GM13976 (cell line): ENCODE results near the gene UGT2A1.

Experiments used
- DNase-seq: peaks from one replicate; pipeline ENCODE4 v3.0.0; 2012; ENCODE audit warnings: low spot score
- CTCF ChIP-seq: IDR thresholded peaks from 2 replicates; pipeline ENCODE4 v1.5.1; 2012; ENCODE audit warnings: borderline replicate concordance, mild to moderate bottlenecking; ENCODE audit not compliant: insufficient read depth; ENCODE audit errors: extremely low read depth, missing control alignments, control extremely low read depth
- in situ Hi-C: fragments of 300-500 bp; cut with MboI; formaldehyde crosslinking; loops from one replicate; pipeline ENCODE4 v1.12.0; 2022; ENCODE audit warnings: low sequenced_read_pairs, mixed read lengths, inconsistent platforms; ENCODE audit not compliant: unreplicated experiment

The UGT2A1 gene

GRCh38 chr4:69591364-69591763 is 61.7 kb downstream of the UGT2A1 start:
- in situ Hi-C loops = no loop called here
- TF ChIP-seq CTCF = no peak

GRCh38 chr4:69589884-69590283 is 63.2 kb downstream of the UGT2A1 start:
- in situ Hi-C loops = no loop called here
- DNase-seq = no peak
- TF ChIP-seq CTCF = no peak

More at GRCh38 chr4:69591364-69591763, 61.7 kb downstream of the UGT2A1 start:
- no peak for DNase-seq

- in situ Hi-C loops = no loop called here
- TF ChIP-seq CTCF = no peak
- DNase-seq = no peak
These were observed 68.9 kb downstream of the UGT2A1 start for GRCh38 chr4:69584135-69584534.

GRCh38 chr4:69583543-69583942 is 69.5 kb downstream of the UGT2A1 start:
- no peak for TF ChIP-seq CTCF
- in situ Hi-C loops = no loop called here
- DNase-seq = no peak

DNA sequence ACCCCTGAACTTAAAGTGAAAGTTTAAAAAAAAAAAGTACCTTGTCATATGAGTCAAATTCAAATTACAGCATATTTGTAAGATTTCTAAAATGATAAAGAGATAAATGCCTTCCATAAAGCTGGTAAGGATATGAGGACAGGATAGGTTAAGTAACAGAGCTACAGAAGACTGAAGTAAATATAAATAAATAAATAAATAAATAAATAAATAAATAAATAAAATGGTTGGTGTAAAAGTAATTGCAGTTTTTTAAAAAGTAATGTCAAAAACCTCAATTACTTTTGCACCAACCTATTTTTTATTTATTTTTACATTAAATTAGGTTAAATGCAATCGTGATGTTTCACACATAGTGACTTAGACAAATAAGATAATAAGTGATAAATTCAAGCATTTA is 75.8 kb downstream of the UGT2A1 start:
- DNase-seq = no peak
- in situ Hi-C loops = no loop called here
- TF ChIP-seq CTCF = no peak

DNA sequence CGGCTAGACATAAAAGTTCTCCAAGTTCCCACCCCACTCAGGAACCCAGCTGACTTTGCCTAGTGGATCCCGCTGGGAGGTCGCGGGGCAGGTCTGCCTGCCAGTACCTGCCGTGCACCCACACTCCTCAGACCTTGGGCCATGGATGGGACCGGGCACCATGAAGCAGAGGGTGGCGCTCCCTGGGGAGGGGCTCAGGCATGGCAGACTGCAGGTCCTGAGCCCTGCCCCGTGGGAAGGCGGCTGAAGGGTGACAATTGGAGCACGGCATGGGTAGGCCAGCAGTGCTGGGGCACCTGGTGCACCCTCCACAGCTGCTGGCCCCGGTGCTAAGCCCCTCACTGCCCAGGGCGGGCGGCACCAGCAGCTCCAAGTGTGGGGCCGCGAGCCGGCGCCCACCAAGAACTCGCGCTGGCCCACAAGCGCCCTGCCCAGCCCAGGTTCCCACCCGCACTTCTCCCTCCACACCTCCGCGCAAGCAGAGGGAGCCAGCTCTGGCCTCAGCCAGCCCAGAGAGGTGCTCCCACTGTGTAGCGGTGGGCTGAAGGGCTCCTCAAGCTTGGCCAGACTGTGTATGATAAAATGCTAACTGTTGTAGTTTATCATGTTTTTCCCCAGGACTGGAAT is 76.7 kb downstream of the UGT2A1 start:
- in situ Hi-C loops = no loop called here
- TF ChIP-seq CTCF = no peak
- no peak for DNase-seq
